Neural cell (in vitro differentiated cells): Measurements from ENCODE around the gene LRCOL1. TPM values are rescaled to one million over a fixed set of nuclear protein-coding genes. Genes with fewer than 3 reads are reported as not detected.

Experiments used
- H2AFZ ChIP-seq: fragments of 200-600, 300-800 bp; sonication (generic), shearing (Covaris generic); 2 replicates; pipeline ENCODE4 v1.6.0; 2014; ENCODE audit warnings: low read depth, mild to moderate bottlenecking, antibody characterized with exemption, low read length, moderate library complexity
- H3F3A ChIP-seq: fragments of 200-600 bp; shearing (Covaris generic); 2 replicates; pipeline ENCODE4 v1.6.1; 2016; ENCODE audit warnings: mild to moderate bottlenecking, moderate library complexity, mixed read lengths, antibody characterized with exemption, low read length; ENCODE audit not compliant: insufficient read depth, poor library complexity, severe bottlenecking
- H3K27ac ChIP-seq: fragments of 200-600, 300-800 bp; sonication (generic), shearing (Covaris generic); 2 replicates; pipeline ENCODE4 v1.5.1; 2014; ENCODE audit warnings: mild to moderate bottlenecking, low read length, moderate library complexity
- H3K27me3 ChIP-seq: fragments of 300-800, 200-600 bp; sonication (generic), shearing (Covaris generic); 2 replicates; pipeline ENCODE4 v1.6.0; 2014; ENCODE audit warnings: mild to moderate bottlenecking, low read depth, low read length, moderate library complexity; ENCODE audit not compliant: insufficient read depth
- H3K36me3 ChIP-seq: fragments of 300-800, 200-600 bp; sonication (generic), shearing (Covaris generic); 2 replicates; pipeline ENCODE4 v1.5.1; 2014; ENCODE audit warnings: mild to moderate bottlenecking, antibody characterized with exemption, low read length, moderate library complexity; ENCODE audit not compliant: insufficient read depth
- H3K4me2 ChIP-seq: fragments of 300-800, 200-600 bp; sonication (generic), shearing (Covaris generic); 2 replicates; pipeline ENCODE4 v1.6.0; 2014; ENCODE audit warnings: mild to moderate bottlenecking, low read length
- H3K4me3 ChIP-seq: fragments of 300-800, 200-600 bp; sonication (generic), shearing (Covaris generic); 2 replicates; pipeline ENCODE4 v1.5.1; 2014; ENCODE audit warnings: mild to moderate bottlenecking, low read length, moderate library complexity
- H3K79me2 ChIP-seq: fragments of 200-600 bp; shearing (Covaris generic); replicated peaks from 2 replicates; pipeline ENCODE4 v1.6.0; 2014; ENCODE audit warnings: mild to moderate bottlenecking, low read length, moderate library complexity; ENCODE audit not compliant: insufficient read depth
- H3K9ac ChIP-seq: fragments of 300-800, 200-600 bp; sonication (generic), shearing (Covaris generic); 2 replicates; pipeline ENCODE4 v1.6.1; 2016; ENCODE audit warnings: mild to moderate bottlenecking, low read length, mixed read lengths
- H3K9me2 ChIP-seq: fragments of 200-600 bp; shearing (Covaris generic); 2 replicates; pipeline ENCODE4 v1.6.1; 2016; ENCODE audit warnings: mild to moderate bottlenecking, low read length, mixed read lengths; ENCODE audit not compliant: insufficient read depth
- H3K9me3 ChIP-seq: fragments of 200-600, 300-800 bp; sonication (generic), shearing (Covaris generic); 2 replicates; pipeline ENCODE4 v1.6.1; 2016; ENCODE audit warnings: mild to moderate bottlenecking, mixed run types, low read length, moderate library complexity, mixed read lengths
- H4K20me1 ChIP-seq: fragments of 200-600 bp; shearing (Covaris generic); 2 replicates; pipeline ENCODE4 v1.6.1; 2016; ENCODE audit warnings: mild to moderate bottlenecking, mixed run types; ENCODE audit not compliant: insufficient read depth
- EP300 ChIP-seq: fragments of 450-650 bp; conservative IDR thresholded peaks from 2 replicates; pipeline ENCODE4 v1.6.1; 2014; ENCODE audit warnings: antibody characterized with exemption, mild to moderate bottlenecking, moderate library complexity; ENCODE audit not compliant: poor library complexity, severe bottlenecking
- EZH2 ChIP-seq: fragments of 200-600, 300-800 bp; shearing (Covaris generic), sonication (generic); IDR thresholded peaks from 2 replicates; pipeline ENCODE4 v1.6.1; 2014; ENCODE audit warnings: antibody characterized with exemption, low read length, borderline replicate concordance, mild to moderate bottlenecking; ENCODE audit not compliant: insufficient read depth, poor library complexity, severe bottlenecking
- MXI1 ChIP-seq: fragments of 450-650 bp; conservative IDR thresholded peaks from 2 replicates; pipeline ENCODE4 v1.6.1; 2014; ENCODE audit warnings: antibody characterized with exemption, mild to moderate bottlenecking; ENCODE audit not compliant: poor library complexity, severe bottlenecking
- POLR2AphosphoS5 ChIP-seq: IDR thresholded peaks from 2 replicates; pipeline ENCODE4 v1.6.1; 2012
- RAD21 ChIP-seq: fragments of 450-650 bp; conservative IDR thresholded peaks from 2 replicates; pipeline ENCODE4 v1.6.1; 2014; ENCODE audit warnings: antibody characterized with exemption, mild to moderate bottlenecking, moderate library complexity
- SMC3 ChIP-seq: fragments of 450-650 bp; conservative IDR thresholded peaks from 2 replicates; pipeline ENCODE4 v1.6.1; 2014; ENCODE audit warnings: antibody characterized with exemption, mild to moderate bottlenecking, moderate library complexity; ENCODE audit not compliant: poor library complexity
- TAF1 ChIP-seq: IDR thresholded peaks from 2 replicates; pipeline ENCODE4 v1.6.1; 2012; ENCODE audit warnings: low read depth
- polyA plus RNA-seq: library from polyadenylated mRNA; depleted of rRNA; stranded (reverse); fragments of >200 nt; gene quantifications from 2 replicates; pipeline ENCODE4 v1.2.3, GENCODE V29; 2014
- TF ChIP-seq, protein P1 (sequence below): fragments of 450-650 bp; IDR thresholded peaks from 2 replicates; pipeline ENCODE4 v1.5.1; 2014; ENCODE audit warnings: antibody characterized with exemption, mild to moderate bottlenecking, moderate library complexity; ENCODE audit not compliant: poor library complexity, severe bottlenecking
- TF ChIP-seq, protein P2 (sequence below): IDR thresholded peaks from 2 replicates; pipeline ENCODE4 v1.6.1; 2012; ENCODE audit warnings: borderline replicate concordance

The LRCOL1 gene
- polyA plus RNA-seq, 1 donor from 2014 or later: not detected

DNA sequence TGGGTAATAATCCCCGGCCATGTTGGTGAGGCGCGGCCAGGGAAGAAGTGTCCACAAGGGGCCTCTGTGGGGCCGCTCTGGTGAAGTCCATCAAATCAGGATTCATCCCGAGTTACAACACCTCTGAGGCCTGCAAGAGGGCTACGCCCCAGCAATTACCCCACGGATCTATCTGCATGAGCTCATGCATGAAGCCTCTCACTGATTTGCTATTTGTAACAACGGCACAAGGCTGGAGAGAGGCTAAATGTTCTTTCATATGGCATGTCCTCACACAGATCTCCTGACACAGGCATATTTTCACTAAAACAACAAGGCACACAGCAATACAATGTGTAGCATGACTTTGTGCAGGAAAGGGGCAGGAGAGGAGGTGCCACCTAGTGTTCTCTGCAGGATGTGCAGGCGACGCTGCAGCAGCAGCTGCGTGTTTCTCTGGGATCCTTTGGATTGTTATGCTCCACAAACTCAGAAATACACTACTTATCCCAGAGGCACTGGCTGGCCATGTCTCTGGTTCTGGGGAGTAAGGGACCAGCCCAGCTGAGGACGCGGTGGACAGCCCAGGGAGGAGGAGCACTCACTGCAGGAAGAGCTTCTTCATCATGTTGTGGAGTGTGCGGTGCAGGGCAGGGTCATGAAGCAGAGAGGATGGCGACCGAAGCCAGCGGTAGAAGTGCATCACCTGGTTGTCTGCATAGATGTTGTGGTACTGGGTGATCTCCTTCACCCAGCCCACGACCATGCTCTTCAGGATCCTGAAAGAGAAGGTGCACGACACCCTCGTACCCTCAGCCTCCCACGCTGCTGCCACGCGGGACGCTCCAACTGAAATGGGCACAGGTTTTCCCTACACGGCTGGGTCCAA, 28.4 kb upstream of the LRCOL1 start:
- Histone ChIP-seq H3K27me3 (no peaks in the 10 kb centered on the region), H2AFZ (no peak overlapping the region), H3F3A (no peaks in the 10 kb centered on the region), H3K4me3 (no peak overlapping the region), H3K4me2 (no peak overlapping the region), H3K9ac (no peak overlapping the region), H3K9me2 (no peaks in the 10 kb centered on the region), H3K27ac (no peak overlapping the region), H3K79me2 (no peaks in the 10 kb centered on the region), H4K20me1 (no peaks in the 10 kb centered on the region), H3K36me3 (no peaks in the 10 kb centered on the region), H3K9me3 (no peaks in the 10 kb centered on the region)
- TF ChIP-seq, protein P1, sequence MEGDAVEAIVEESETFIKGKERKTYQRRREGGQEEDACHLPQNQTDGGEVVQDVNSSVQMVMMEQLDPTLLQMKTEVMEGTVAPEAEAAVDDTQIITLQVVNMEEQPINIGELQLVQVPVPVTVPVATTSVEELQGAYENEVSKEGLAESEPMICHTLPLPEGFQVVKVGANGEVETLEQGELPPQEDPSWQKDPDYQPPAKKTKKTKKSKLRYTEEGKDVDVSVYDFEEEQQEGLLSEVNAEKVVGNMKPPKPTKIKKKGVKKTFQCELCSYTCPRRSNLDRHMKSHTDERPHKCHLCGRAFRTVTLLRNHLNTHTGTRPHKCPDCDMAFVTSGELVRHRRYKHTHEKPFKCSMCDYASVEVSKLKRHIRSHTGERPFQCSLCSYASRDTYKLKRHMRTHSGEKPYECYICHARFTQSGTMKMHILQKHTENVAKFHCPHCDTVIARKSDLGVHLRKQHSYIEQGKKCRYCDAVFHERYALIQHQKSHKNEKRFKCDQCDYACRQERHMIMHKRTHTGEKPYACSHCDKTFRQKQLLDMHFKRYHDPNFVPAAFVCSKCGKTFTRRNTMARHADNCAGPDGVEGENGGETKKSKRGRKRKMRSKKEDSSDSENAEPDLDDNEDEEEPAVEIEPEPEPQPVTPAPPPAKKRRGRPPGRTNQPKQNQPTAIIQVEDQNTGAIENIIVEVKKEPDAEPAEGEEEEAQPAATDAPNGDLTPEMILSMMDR: peak; percentile 73
- no peak for TF ChIP-seq EZH2
- TF ChIP-seq POLR2AphosphoS5: no peak
- peak; percentile 63 for TF ChIP-seq RAD21
- TF ChIP-seq SMC3: peak; percentile 75
- TF ChIP-seq, protein P2, sequence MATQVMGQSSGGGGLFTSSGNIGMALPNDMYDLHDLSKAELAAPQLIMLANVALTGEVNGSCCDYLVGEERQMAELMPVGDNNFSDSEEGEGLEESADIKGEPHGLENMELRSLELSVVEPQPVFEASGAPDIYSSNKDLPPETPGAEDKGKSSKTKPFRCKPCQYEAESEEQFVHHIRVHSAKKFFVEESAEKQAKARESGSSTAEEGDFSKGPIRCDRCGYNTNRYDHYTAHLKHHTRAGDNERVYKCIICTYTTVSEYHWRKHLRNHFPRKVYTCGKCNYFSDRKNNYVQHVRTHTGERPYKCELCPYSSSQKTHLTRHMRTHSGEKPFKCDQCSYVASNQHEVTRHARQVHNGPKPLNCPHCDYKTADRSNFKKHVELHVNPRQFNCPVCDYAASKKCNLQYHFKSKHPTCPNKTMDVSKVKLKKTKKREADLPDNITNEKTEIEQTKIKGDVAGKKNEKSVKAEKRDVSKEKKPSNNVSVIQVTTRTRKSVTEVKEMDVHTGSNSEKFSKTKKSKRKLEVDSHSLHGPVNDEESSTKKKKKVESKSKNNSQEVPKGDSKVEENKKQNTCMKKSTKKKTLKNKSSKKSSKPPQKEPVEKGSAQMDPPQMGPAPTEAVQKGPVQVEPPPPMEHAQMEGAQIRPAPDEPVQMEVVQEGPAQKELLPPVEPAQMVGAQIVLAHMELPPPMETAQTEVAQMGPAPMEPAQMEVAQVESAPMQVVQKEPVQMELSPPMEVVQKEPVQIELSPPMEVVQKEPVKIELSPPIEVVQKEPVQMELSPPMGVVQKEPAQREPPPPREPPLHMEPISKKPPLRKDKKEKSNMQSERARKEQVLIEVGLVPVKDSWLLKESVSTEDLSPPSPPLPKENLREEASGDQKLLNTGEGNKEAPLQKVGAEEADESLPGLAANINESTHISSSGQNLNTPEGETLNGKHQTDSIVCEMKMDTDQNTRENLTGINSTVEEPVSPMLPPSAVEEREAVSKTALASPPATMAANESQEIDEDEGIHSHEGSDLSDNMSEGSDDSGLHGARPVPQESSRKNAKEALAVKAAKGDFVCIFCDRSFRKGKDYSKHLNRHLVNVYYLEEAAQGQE: no peak

DNA sequence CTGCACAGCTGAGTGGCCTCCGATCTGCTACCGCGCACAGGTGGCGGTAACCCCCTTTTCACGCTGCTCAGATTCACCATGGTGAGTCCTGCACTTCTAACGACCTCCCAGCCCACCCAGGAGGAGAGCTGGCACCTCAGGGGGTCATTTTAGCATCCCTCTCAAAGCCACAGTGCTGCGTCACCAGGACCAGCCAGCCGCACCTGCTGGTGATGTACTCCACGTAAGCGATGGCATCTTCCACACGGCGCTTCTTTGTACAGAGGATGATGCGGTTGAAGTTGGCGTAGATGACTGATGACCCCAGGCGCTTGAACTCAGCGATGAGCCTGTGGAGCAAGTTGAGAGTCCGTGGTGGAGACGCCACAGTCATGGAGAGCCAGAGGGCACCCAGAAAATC, 27.4 kb upstream of the LRCOL1 start:
- no peaks in the 10 kb centered on the region for H3K9me2 ChIP-seq
- H3K79me2 ChIP-seq: no peaks in the 10 kb centered on the region
- no peak overlapping the region for H3K27ac ChIP-seq
- no peaks in the 10 kb centered on the region for H3K9me3 ChIP-seq
- H3F3A ChIP-seq: no peaks in the 10 kb centered on the region
- no peak overlapping the region for H3K4me3 ChIP-seq
- TF ChIP-seq, protein P2: no peak
- TF ChIP-seq POLR2AphosphoS5 (no peak), EZH2 (no peak), TAF1 (no peak), RAD21 (no peak), SMC3 (no peak), MXI1 (no peak), EP300 (no peak)
- TF ChIP-seq, protein P1: no peak
- H4K20me1 ChIP-seq: no peaks in the 10 kb centered on the region
- H3K9ac ChIP-seq: no peak overlapping the region
- no peak overlapping the region for H2AFZ ChIP-seq
- H3K27me3 ChIP-seq: no peaks in the 10 kb centered on the region
- H3K36me3 ChIP-seq: no peaks in the 10 kb centered on the region
- H3K4me2 ChIP-seq: no peak overlapping the region
